Panc1 (cell line): ENCODE measurements around the gene ADSL.

Experiments
- CTCF ChIP-seq: fragments of 450-650 bp; IDR thresholded peaks from 2 replicates; pipeline ENCODE4 v1.5.1; 2017; ENCODE audit warnings: mild to moderate bottlenecking
- TF ChIP-seq, protein P1 (sequence below), 2 experiments: IDR thresholded peaks; 2 replicates each; pipeline ENCODE4 v1.6.1; 2011 to 2012; ENCODE audit warnings: low read depth in 2 of 2, control low read depth in 1 of 2, low read length in 1 of 2, mild to moderate bottlenecking in 1 of 2, moderate library complexity in 1 of 2; ENCODE audit not compliant: insufficient read depth in 1 of 2

- TF ChIP-seq CTCF = no peak
- TF ChIP-seq, protein P1, sequence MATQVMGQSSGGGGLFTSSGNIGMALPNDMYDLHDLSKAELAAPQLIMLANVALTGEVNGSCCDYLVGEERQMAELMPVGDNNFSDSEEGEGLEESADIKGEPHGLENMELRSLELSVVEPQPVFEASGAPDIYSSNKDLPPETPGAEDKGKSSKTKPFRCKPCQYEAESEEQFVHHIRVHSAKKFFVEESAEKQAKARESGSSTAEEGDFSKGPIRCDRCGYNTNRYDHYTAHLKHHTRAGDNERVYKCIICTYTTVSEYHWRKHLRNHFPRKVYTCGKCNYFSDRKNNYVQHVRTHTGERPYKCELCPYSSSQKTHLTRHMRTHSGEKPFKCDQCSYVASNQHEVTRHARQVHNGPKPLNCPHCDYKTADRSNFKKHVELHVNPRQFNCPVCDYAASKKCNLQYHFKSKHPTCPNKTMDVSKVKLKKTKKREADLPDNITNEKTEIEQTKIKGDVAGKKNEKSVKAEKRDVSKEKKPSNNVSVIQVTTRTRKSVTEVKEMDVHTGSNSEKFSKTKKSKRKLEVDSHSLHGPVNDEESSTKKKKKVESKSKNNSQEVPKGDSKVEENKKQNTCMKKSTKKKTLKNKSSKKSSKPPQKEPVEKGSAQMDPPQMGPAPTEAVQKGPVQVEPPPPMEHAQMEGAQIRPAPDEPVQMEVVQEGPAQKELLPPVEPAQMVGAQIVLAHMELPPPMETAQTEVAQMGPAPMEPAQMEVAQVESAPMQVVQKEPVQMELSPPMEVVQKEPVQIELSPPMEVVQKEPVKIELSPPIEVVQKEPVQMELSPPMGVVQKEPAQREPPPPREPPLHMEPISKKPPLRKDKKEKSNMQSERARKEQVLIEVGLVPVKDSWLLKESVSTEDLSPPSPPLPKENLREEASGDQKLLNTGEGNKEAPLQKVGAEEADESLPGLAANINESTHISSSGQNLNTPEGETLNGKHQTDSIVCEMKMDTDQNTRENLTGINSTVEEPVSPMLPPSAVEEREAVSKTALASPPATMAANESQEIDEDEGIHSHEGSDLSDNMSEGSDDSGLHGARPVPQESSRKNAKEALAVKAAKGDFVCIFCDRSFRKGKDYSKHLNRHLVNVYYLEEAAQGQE (IDR thresholded peaks at IDR 0.05; ENCODE audit: insufficient read depth in 1 of 2, low read depth in 2 of 2, low read length in 1 of 2) = no peak
Observed at GRCh38 chr22:40411506-40411861, 65.2 kb downstream of the ADSL start.
